CD4-positive, alpha-beta T cell (primary cell): Measurements from ENCODE around the gene PRKCB. TPM values are rescaled to one million over a fixed set of nuclear protein-coding genes. Genes with fewer than 3 reads are reported as not detected.

Source experiments
- ATAC-seq: fragments of 200-7000 bp; cut with Tn5 transposase; one replicate; pipeline ENCODE4 v1.10.0; 2022; ENCODE audit warnings: mild to moderate bottlenecking; ENCODE audit not compliant: poor library complexity
- CTCF ChIA-PET: fragments of 350-600 bp; sonication (Branson Sonifier 250); formaldehyde crosslinking; loops from one replicate; lab custom pipeline; 2021; ENCODE audit warnings: antibody characterized with exemption, inconsistent platforms; lab: Charles Lee
- POLR2A ChIA-PET: fragments of 350-600 bp; sonication (Branson Sonifier 250); formaldehyde crosslinking; loops from one replicate; lab custom pipeline; 2021; ENCODE audit warnings: antibody characterized with exemption, inconsistent platforms; lab: Charles Lee
- DNase-seq, 14 experiments: peaks; one replicate each; pipeline ENCODE4 v3.0.0-alpha.2; 2013 to 2020; ENCODE audit warnings: mixed read lengths in 2 of 14
- H3K27ac ChIP-seq, 2 donors: one replicate each; pipeline versions ENCODE4 v1.5.1 to v1.7.0; 2013; ENCODE audit warnings: low read length in 2 of 2, low read depth in 1 of 2, mild to moderate bottlenecking in 1 of 2
- H3K27me3 ChIP-seq, 2 experiments: 1 replicate in 1 of 2; 2 replicates in 1 of 2; pipeline versions ENCODE4 v1.6.1 to v1.7.0; 2013; ENCODE audit warnings: low read length in 2 of 2, control low read depth in 1 of 2, mild to moderate bottlenecking in 1 of 2, moderate library complexity in 1 of 2; ENCODE audit not compliant: insufficient read depth in 2 of 2, control insufficient read depth in 1 of 2
- H3K36me3 ChIP-seq: one replicate; pipeline ENCODE4 v1.6.1; 2013; ENCODE audit warnings: low read length, control low read depth; ENCODE audit not compliant: insufficient read depth
- H3K4me1 ChIP-seq: one replicate; pipeline ENCODE4 v1.6.1; 2013; ENCODE audit warnings: low read length, control low read depth; ENCODE audit not compliant: insufficient read depth
- H3K4me3 ChIP-seq: one replicate; pipeline ENCODE4 v1.5.1; 2013; ENCODE audit warnings: mild to moderate bottlenecking, low read length, moderate library complexity
- H3K9me3 ChIP-seq, 2 experiments: 1 replicate in 1 of 2; 2 replicates in 1 of 2; pipeline versions ENCODE4 v1.6.1 to v1.7.0; 2013; ENCODE audit warnings: low read length in 2 of 2, mild to moderate bottlenecking in 2 of 2, control low read depth in 1 of 2, moderate library complexity in 1 of 2; ENCODE audit not compliant: control insufficient read depth in 1 of 2, insufficient read depth in 1 of 2
- H3K27ac Mint-ChIP-seq: one replicate; pipeline ENCODE4 v1.8.0; 2020; ENCODE audit warnings: mixed read lengths
- H3K27me3 Mint-ChIP-seq: one replicate; pipeline ENCODE4 v1.8.0; 2021; ENCODE audit warnings: mixed read lengths
- H3K36me3 Mint-ChIP-seq: one replicate; pipeline ENCODE4 v1.8.0; 2021; ENCODE audit warnings: low read depth, mixed read lengths
- H3K4me1 Mint-ChIP-seq: one replicate; pipeline ENCODE4 v1.8.0; 2021; ENCODE audit warnings: low read depth, mixed read lengths
- H3K4me3 Mint-ChIP-seq: one replicate; pipeline ENCODE4 v1.8.0; 2020; ENCODE audit warnings: mild to moderate bottlenecking, mixed read lengths
- H3K9me3 Mint-ChIP-seq: one replicate; pipeline ENCODE4 v1.8.0; 2020; ENCODE audit warnings: mixed read lengths
- intact Hi-C, 2 experiments: fragments of 100-400 bp; cut with DNase I in 1 of 2; cut with micrococcal nuclease in 1 of 2; formaldehyde crosslinking; loops; one replicate each; pipeline versions ENCODE4 v1.15.1 to v1.9.0; 2023 to 2025; cut with DNase I, micrococcal nuclease
- total RNA-seq, 174 experiments: library from RNA in 2 of 174; stranded (reverse) in 2 of 174; gene quantifications; one replicate each; pipeline ENCODE4 v1.2.3 and lab custom pipeline; 2021 to 2026
- TF ChIP-seq, protein P1 (sequence below): fragments of 200-600 bp; IDR thresholded peaks from one replicate; pipeline ENCODE4 v1.8.0; 2022; ENCODE audit warnings: antibody characterized with exemption, mild to moderate bottlenecking

The PRKCB gene
- total RNA-seq, 2 experiments from 2014 or later, result 64.7 TPM

DNA sequence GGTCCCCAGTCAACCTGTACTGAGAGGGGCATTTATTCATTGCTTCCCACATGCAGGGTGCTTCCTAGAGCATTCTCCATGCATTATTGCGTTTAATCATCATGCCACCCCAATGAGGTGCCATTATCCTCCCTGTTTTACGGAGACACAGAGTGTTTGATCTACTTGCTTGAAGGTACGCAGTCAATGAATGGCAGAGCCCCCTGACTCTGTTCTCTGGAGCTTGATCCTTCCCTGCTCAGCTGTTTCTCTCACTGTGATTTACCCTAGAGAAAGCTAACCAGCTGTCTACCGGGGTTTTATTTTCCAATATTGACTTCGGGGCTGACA lies 117.2 kb downstream of the PRKCB start:
- H3K4me1 Mint-ChIP-seq, result peaks cover 87% of the 10 kb centered on the region
- Histone ChIP-seq H3K4me1 (peaks cover 74% of the 10 kb centered on the region), H3K27ac (no peak overlapping the region), H3K27me3 (no peaks in the 10 kb centered on the region), H3K9me3 (no peaks in the 10 kb centered on the region), H3K36me3 (no peaks in the 10 kb centered on the region), H3K4me3 (no peak overlapping the region)
- H3K9me3 Mint-ChIP-seq, result no peaks in the 10 kb centered on the region
- H3K27ac Mint-ChIP-seq, result peak overlapping the region; percentile 89
- no peaks in the 10 kb centered on the region for H3K36me3 Mint-ChIP-seq
- intact Hi-C loops, result loop anchor here (1.0 to 10.0 kb wide), 7 partner anchors 7 to 116 kb away; partner anchors contain the start of gene PRKCB (in 1 of the 2)
- TF ChIP-seq, protein P1, sequence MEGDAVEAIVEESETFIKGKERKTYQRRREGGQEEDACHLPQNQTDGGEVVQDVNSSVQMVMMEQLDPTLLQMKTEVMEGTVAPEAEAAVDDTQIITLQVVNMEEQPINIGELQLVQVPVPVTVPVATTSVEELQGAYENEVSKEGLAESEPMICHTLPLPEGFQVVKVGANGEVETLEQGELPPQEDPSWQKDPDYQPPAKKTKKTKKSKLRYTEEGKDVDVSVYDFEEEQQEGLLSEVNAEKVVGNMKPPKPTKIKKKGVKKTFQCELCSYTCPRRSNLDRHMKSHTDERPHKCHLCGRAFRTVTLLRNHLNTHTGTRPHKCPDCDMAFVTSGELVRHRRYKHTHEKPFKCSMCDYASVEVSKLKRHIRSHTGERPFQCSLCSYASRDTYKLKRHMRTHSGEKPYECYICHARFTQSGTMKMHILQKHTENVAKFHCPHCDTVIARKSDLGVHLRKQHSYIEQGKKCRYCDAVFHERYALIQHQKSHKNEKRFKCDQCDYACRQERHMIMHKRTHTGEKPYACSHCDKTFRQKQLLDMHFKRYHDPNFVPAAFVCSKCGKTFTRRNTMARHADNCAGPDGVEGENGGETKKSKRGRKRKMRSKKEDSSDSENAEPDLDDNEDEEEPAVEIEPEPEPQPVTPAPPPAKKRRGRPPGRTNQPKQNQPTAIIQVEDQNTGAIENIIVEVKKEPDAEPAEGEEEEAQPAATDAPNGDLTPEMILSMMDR, result no peak
- peak overlapping the region; percentile 75 for H3K4me3 Mint-ChIP-seq
- POLR2A ChIA-PET, result interaction anchor here (0.5 to 1.6 kb wide), 9 partner anchors 9 to 1119 kb away, joined by 3 to 5 read pairs (median 4); partner anchors contain the start of gene PRKCB
- H3K27me3 Mint-ChIP-seq, result no peaks in the 10 kb centered on the region
- ATAC-seq (no peak), DNase-seq (no peak)
- CTCF ChIA-PET, result interaction anchor here (1.1 to 1.3 kb wide), 2 partner anchors 12 to 150 kb away, joined by 3 read pairs; no protein-coding TSS in a partner anchor

DNA sequence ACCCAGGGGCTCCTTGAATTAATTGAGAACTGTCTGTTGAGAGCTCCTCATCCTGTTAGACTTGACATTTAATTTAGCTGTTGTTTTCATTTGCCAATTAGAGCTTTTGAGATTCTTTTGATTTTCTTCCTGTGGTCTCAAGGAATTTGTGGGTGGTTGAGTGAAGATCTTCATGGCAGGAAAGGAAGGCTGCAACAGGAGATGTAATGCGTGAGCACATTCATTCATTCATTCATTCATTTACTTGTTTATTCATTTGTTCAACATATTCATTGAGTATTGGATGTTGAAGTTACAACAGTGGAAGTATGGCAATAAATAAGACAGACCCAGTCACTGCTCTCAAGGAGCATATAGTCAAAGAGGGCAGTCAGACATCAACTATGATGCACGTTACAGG lies 117.7 kb downstream of the PRKCB start:
- peaks cover 83% of the 10 kb centered on the region for H3K4me1 Mint-ChIP-seq
- no peaks in the 10 kb centered on the region for H3K9me3 ChIP-seq
- H3K4me3 ChIP-seq, result no peak overlapping the region
- peak overlapping the region; percentile 89 for H3K27ac Mint-ChIP-seq
- DNase-seq (no peak), ATAC-seq (no peak)
- no peaks in the 10 kb centered on the region for H3K36me3 Mint-ChIP-seq
- no peaks in the 10 kb centered on the region for H3K36me3 ChIP-seq
- peaks cover 74% of the 10 kb centered on the region for H3K4me1 ChIP-seq
- ChIA-PET CTCF (interaction anchor here (1.1 to 1.3 kb wide), 2 partner anchors 10 to 12 kb away, joined by 3 read pairs; no protein-coding TSS in a partner anchor), POLR2A (interaction anchor here (1.0 to 1.7 kb wide), 4 partner anchors 22 to 76 kb away, joined by 3 to 5 read pairs (median 3); no protein-coding TSS in a partner anchor)
- no peaks in the 10 kb centered on the region for H3K9me3 Mint-ChIP-seq
- TF ChIP-seq, protein P1, result no peak
- H3K27me3 Mint-ChIP-seq, result no peaks in the 10 kb centered on the region
- intact Hi-C loops, result loop anchor here (5.0 to 10.0 kb wide), 6 partner anchors 49 to 116 kb away; partner anchors contain the start of gene PRKCB (in 1 of the 2)
- no peak overlapping the region for H3K27ac ChIP-seq
- H3K27me3 ChIP-seq, result no peaks in the 10 kb centered on the region
- peak overlapping the region; percentile 21 for H3K4me3 Mint-ChIP-seq

DNA sequence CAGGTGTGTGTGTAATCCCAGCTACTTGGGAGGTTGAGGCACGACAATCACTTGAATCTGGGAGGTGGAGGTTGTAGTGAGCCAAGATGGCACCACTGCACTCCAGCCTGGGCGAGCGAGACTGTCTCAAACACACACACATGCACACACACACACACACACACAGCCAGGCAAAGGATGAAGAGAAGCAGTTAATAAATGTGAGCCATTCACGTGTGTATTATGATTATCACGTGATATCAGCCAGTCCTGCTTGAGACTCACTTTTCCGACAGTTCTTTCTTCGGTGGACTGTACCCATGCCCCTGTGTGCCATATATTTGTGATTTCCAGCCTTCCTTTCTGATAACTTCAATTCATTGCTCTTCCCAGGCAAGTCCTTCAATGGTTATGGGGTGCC lies 119.3 kb downstream of the PRKCB start:
- H3K4me1 ChIP-seq, result peaks cover 74% of the 10 kb centered on the region
- POLR2A ChIA-PET, result interaction anchor here (1.7 kb wide), 1 partner anchor 78 kb away, joined by 3 read pairs; no protein-coding TSS in a partner anchor
- no peaks in the 10 kb centered on the region for H3K27me3 Mint-ChIP-seq
- no peaks in the 10 kb centered on the region for H3K9me3 Mint-ChIP-seq
- no peak overlapping the region for H3K27ac ChIP-seq
- no peaks in the 10 kb centered on the region for H3K27me3 ChIP-seq
- DNase-seq (no peak), ATAC-seq (no peak)
- H3K27ac Mint-ChIP-seq, result no peak overlapping the region
- peaks cover 84% of the 10 kb centered on the region for H3K4me1 Mint-ChIP-seq
- no peaks in the 10 kb centered on the region for H3K9me3 ChIP-seq
- intact Hi-C loops, result loop anchor here in 1 of 2 experiments (10.0 kb wide), 2 partner anchors 50 kb away; no protein-coding TSS in a partner anchor
- H3K4me3 Mint-ChIP-seq, result no peak overlapping the region
- no peaks in the 10 kb centered on the region for H3K36me3 ChIP-seq
- H3K36me3 Mint-ChIP-seq, result no peaks in the 10 kb centered on the region
- CTCF ChIA-PET, result no interaction called here
- H3K4me3 ChIP-seq, result no peak overlapping the region
- TF ChIP-seq, protein P1, result no peak
